Measurements from ENCODE around the gene GOLGA6L7. TPM values are rescaled to one million over a fixed set of nuclear protein-coding genes. Genes with fewer than 3 reads are reported as not detected.

The GOLGA6L7 gene
- total RNA-seq, 1 donor from 2014 or later = not detected

DNA sequence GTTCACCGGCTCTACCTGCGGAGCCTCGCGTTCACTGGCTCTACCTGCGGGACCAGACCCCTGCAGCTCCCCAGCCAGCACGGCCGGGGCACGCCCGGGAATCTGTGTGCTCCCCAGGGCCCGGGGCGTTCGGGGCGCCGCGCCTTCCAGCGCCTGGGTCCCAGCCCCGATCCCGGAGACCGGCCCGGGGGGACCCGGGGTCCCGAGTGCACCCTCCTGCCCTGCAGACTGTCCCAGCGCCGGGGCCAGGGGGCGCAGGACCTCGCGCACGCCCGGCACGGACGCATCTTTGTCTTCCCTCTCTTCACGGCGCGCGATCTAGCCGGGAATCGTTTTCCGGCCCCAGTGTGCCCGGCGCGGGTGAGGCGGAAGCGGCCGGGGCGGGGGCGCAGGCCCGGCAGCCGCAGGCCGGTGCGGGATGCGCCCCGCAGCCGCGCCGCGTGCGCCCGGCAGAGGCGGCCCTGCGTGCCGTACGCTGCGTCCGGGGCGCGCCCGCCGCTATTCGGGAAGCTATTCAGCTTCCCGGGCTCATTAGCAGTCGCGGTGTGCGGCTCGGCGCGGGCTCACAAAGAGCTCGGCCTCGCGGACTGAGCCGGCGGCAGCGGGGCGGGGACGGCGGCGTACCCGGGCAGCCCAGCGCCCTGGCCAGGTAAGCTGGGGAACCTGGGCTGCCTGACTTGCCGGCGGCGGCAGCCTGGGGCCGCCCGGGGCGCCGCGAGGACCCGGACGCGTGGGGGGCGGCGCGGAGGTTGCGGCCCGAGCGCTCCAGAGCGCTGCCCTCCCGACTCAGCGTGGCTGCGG, 37.4 kb upstream of the GOLGA6L7 start, which contains the start of gene APBA2:
APBA2 (plus strand) TSS at position 345 of the 801 bp plus-strand sequence. CDS start 167,911 bp downstream, outside the sequence.
- Histone ChIP-seq H3K79me2 (ENCODE audit: insufficient read depth, low read length) (peaks cover 31% of the 10 kb centered on the region), H3K27ac (ENCODE audit: low read depth, low read length) (no peak within 1 kb of the TSS), H3K9ac (ENCODE audit: low read length) (peak within 1 kb of the TSS; percentile 66), H3K36me3 (ENCODE audit: insufficient read depth, low read length) (no peaks in the 10 kb centered on the region), H4K20me1 (ENCODE audit: insufficient read depth, low read length) (peaks cover 22% of the 10 kb centered on the region), H3K4me2 (ENCODE audit: low read length) (peak within 1 kb of the TSS; percentile 92), H3K4me1 (ENCODE audit: insufficient read depth, low read length) (peaks cover 15% of the 10 kb centered on the region), H3K9me3 (ENCODE audit: insufficient read depth, low read depth, low read length) (no peaks in the 10 kb centered on the region), H2AFZ (ENCODE audit: low read depth, low read length) (peak within 1 kb of the TSS; percentile 86), H3K4me3 (ENCODE audit: insufficient read depth, low read depth, low read length) (peak within 1 kb of the TSS; percentile 60), H3K27me3 (ENCODE audit: insufficient read depth, low read length) (no peaks in the 10 kb centered on the region)
- Mint-ChIP-seq H3K4me3 (ENCODE audit: unreplicated experiment) (peak within 1 kb of the TSS; percentile 86), H3K27ac (ENCODE audit: unreplicated experiment) (no peak within 1 kb of the TSS), H3K4me1 (ENCODE audit: low read depth, unreplicated experiment) (peaks cover 6% of the 10 kb centered on the region), H3K36me3 (ENCODE audit: low read depth, unreplicated experiment) (peaks cover 1% of the 10 kb centered on the region), H3K27me3 (ENCODE audit: low read depth, unreplicated experiment) (peaks cover 7% of the 10 kb centered on the region), H3K9me3 (ENCODE audit: unreplicated experiment) (no peaks in the 10 kb centered on the region)
- FAIRE-seq (no peak), DNase-seq (ENCODE audit: low read depth) (peak; percentile 20)
- no peak for TF ChIP-seq EZH2 (IDR thresholded peaks at IDR 0.05; ENCODE audit: insufficient read depth, low read length)
- TF ChIP-seq, protein P1, sequence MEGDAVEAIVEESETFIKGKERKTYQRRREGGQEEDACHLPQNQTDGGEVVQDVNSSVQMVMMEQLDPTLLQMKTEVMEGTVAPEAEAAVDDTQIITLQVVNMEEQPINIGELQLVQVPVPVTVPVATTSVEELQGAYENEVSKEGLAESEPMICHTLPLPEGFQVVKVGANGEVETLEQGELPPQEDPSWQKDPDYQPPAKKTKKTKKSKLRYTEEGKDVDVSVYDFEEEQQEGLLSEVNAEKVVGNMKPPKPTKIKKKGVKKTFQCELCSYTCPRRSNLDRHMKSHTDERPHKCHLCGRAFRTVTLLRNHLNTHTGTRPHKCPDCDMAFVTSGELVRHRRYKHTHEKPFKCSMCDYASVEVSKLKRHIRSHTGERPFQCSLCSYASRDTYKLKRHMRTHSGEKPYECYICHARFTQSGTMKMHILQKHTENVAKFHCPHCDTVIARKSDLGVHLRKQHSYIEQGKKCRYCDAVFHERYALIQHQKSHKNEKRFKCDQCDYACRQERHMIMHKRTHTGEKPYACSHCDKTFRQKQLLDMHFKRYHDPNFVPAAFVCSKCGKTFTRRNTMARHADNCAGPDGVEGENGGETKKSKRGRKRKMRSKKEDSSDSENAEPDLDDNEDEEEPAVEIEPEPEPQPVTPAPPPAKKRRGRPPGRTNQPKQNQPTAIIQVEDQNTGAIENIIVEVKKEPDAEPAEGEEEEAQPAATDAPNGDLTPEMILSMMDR (IDR thresholded peaks at IDR 0.05; ENCODE audit: insufficient read depth, low read depth, low read length) = no peak

DNA sequence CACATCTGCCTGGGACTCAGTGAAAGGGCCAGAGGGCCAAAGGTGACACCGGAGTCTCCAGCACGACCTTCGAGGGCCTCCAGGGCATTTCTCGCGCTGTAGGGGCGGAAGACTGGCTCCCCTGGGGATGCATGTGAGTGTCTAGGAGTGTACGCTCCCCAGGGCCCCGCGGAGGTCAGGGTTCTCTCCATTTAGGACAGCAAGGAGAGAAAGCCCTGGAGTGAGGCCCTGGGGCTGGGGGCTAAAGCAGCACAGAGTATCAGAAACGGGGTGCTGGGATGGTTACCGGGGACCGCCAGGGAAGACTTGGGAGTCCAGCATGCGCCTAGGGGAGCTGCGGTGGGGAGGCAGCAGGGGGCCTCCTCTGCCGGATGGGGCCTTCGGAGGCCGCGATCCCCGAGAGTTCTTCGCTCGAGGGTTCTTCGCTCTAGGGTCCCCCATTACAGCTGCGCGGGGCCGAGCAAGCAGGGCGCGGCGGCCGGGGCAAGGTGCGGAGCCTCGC, 36.7 kb upstream of the GOLGA6L7 start:
- Mint-ChIP-seq H3K36me3 (ENCODE audit: low read depth, unreplicated experiment) (peaks cover 1% of the 10 kb centered on the region), H3K27ac (ENCODE audit: unreplicated experiment) (no peak overlapping the region), H3K4me1 (ENCODE audit: low read depth, unreplicated experiment) (peaks cover 4% of the 10 kb centered on the region), H3K27me3 (ENCODE audit: low read depth, unreplicated experiment) (peaks cover 7% of the 10 kb centered on the region), H3K9me3 (ENCODE audit: unreplicated experiment) (no peaks in the 10 kb centered on the region), H3K4me3 (ENCODE audit: unreplicated experiment) (peak overlapping the region; percentile 66)
- Histone ChIP-seq H3K27ac (ENCODE audit: low read depth, low read length) (no peak overlapping the region), H3K4me2 (ENCODE audit: low read length) (peak overlapping the region; percentile 92), H4K20me1 (ENCODE audit: insufficient read depth, low read length) (peaks cover 16% of the 10 kb centered on the region), H3K4me1 (ENCODE audit: insufficient read depth, low read length) (peaks cover 15% of the 10 kb centered on the region), H3K4me3 (ENCODE audit: insufficient read depth, low read depth, low read length) (peak overlapping the region; percentile 60), H3K27me3 (ENCODE audit: insufficient read depth, low read length) (no peaks in the 10 kb centered on the region), H3K9me3 (ENCODE audit: insufficient read depth, low read depth, low read length) (no peaks in the 10 kb centered on the region), H3K36me3 (ENCODE audit: insufficient read depth, low read length) (no peaks in the 10 kb centered on the region), H3K9ac (ENCODE audit: low read length) (peak overlapping the region; percentile 66), H3K79me2 (ENCODE audit: insufficient read depth, low read length) (peaks cover 31% of the 10 kb centered on the region), H2AFZ (ENCODE audit: low read depth, low read length) (peak overlapping the region; percentile 86)
- DNase-seq (ENCODE audit: low read depth) (no peak), FAIRE-seq (no peak)
- no peak for TF ChIP-seq EZH2 (IDR thresholded peaks at IDR 0.05; ENCODE audit: insufficient read depth, low read length)

DNA sequence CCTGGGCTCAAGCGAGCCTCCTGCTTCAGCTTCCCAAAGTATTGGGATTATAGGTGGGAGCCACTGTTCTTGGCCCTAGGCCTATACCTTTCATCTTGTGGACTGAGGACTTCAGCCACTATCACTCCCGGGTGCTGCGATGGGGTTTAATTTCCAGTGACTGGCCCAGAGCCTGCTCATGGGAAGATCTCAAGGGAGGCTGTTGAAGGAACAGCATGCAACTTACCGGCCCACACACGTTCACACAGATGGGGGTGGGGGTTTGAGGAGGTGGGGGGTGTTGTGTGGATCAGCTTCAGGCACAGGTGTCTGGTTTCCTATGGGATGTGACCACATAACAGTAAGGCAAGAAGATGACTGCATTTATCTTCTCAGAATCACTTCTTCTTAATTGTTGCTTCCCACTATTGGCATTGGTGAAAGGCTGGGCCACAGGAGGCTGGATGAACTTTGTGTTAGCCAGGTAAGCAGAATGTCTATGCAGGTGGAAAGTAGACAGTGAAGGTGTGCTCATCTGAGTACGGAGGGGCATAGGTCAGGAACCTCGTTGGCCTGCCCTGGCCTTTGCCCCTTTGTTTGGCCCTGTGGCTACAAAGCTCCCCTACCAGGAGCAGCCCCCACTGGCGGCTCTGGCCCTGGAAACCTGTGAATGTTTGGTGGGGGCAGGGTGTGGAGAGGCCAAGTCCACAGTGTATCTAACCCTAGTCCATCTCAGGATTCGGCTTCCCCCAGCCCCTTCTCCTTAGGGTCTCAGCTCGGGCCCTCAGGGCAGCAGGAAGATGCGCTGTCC, 35.9 kb upstream of the GOLGA6L7 start:
- no peaks in the 10 kb centered on the region for H3K9me3 ChIP-seq (ENCODE audit: insufficient read depth, low read depth, low read length)
- no peak overlapping the region for H3K4me3 ChIP-seq (ENCODE audit: insufficient read depth, low read depth, low read length)
- no peak overlapping the region for H3K4me2 ChIP-seq (ENCODE audit: low read length)
- H4K20me1 ChIP-seq (ENCODE audit: insufficient read depth, low read length) = peaks cover 13% of the 10 kb centered on the region
- no peak overlapping the region for H3K9ac ChIP-seq (ENCODE audit: low read length)
- Mint-ChIP-seq H3K27ac (ENCODE audit: unreplicated experiment) (no peak overlapping the region), H3K4me3 (ENCODE audit: unreplicated experiment) (peak overlapping the region; percentile 66), H3K4me1 (ENCODE audit: low read depth, unreplicated experiment) (peaks cover 4% of the 10 kb centered on the region), H3K9me3 (ENCODE audit: unreplicated experiment) (no peaks in the 10 kb centered on the region), H3K27me3 (ENCODE audit: low read depth, unreplicated experiment) (peaks cover 11% of the 10 kb centered on the region), H3K36me3 (ENCODE audit: low read depth, unreplicated experiment) (peaks cover 3% of the 10 kb centered on the region)
- H3K4me1 ChIP-seq (ENCODE audit: insufficient read depth, low read length) = peaks cover 15% of the 10 kb centered on the region
- DNase-seq (ENCODE audit: low read depth) (no peak), FAIRE-seq (no peak)
- no peaks in the 10 kb centered on the region for H3K27me3 ChIP-seq (ENCODE audit: insufficient read depth, low read length)
- no peak overlapping the region for H2AFZ ChIP-seq (ENCODE audit: low read depth, low read length)
- peaks cover 27% of the 10 kb centered on the region for H3K79me2 ChIP-seq (ENCODE audit: insufficient read depth, low read length)
- TF ChIP-seq EZH2 (IDR thresholded peaks at IDR 0.05; ENCODE audit: insufficient read depth, low read length) = no peak
- TF ChIP-seq, protein P1 (IDR thresholded peaks at IDR 0.05; ENCODE audit: insufficient read depth, low read depth, low read length) = no peak
- no peak overlapping the region for H3K27ac ChIP-seq (ENCODE audit: low read depth, low read length)
- H3K36me3 ChIP-seq (ENCODE audit: insufficient read depth, low read length) = no peaks in the 10 kb centered on the region

All from astrocyte (in vitro differentiated cells and primary cell).